GM19328 (cell line): ENCODE results near the gene AQP1.

Experiments
- ATAC-seq: cut with Tn5 transposase; IDR thresholded peaks from one replicate; pipeline ENCODE4 v1.9.1; 2021; ENCODE audit warnings: mild to moderate bottlenecking, moderate library complexity; ENCODE audit not compliant: unreplicated experiment

Gene AQP1

GRCh38 chr7:30881448-30881847 is 30.2 kb upstream of the AQP1 start:
- ATAC-seq: no peak

- ATAC-seq: no peak
Measured at GRCh38 chr7:30884881-30885280, 26.8 kb upstream of the AQP1 start.

DNA sequence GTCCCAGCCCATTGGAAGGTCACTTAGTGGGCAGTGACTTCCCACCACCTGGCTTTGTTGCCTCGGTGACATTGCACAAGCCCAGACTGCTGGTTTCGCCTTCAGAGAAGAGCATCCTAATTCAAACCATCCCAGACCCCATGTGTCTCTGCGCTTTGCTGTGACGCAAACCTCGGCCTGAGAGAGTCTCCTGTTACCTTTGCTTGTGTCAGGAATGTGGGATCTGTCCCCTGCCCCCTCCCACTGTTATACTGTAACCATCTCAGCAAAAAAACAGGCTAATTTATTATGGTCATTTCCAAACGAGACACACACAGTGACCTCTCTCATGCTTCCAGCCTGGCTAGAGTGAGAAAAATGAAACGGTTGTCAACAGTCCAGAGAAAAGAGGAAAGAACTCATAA is 25.0 kb upstream of the AQP1 start:
- ATAC-seq: no peak

DNA sequence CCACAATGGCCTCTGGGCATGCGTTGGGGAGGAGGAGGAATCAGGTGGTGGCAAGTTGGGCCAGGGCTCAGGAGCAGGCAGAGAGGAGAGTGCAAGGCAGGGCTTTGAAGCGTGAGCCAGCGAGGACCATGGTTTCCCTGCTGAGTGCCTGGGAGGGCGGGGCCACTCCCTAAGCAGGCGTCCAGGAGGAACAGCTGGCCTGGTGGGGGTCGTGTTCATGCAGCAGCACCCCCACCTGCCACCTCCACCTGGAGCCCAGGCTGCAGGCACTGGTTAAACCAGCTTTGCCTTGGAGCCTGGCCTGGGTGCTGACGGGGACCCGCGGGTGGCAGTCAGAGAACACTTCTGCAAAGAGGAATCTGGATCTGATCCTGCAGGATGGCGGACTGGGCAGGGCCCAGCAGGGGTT is 24.2 kb upstream of the AQP1 start:
- no peak for ATAC-seq

GRCh38 chr7:30888747-30889146 is 22.9 kb upstream of the AQP1 start:
- ATAC-seq: no peak

- no peak for ATAC-seq
Measured at GRCh38 chr7:30890226-30890625, 21.4 kb upstream of the AQP1 start.

GRCh38 chr7:30893357-30893756 is 18.3 kb upstream of the AQP1 start:
- ATAC-seq: no peak

GRCh38 chr7:30894009-30894408 is 17.6 kb upstream of the AQP1 start:
- ATAC-seq: no peak

DNA sequence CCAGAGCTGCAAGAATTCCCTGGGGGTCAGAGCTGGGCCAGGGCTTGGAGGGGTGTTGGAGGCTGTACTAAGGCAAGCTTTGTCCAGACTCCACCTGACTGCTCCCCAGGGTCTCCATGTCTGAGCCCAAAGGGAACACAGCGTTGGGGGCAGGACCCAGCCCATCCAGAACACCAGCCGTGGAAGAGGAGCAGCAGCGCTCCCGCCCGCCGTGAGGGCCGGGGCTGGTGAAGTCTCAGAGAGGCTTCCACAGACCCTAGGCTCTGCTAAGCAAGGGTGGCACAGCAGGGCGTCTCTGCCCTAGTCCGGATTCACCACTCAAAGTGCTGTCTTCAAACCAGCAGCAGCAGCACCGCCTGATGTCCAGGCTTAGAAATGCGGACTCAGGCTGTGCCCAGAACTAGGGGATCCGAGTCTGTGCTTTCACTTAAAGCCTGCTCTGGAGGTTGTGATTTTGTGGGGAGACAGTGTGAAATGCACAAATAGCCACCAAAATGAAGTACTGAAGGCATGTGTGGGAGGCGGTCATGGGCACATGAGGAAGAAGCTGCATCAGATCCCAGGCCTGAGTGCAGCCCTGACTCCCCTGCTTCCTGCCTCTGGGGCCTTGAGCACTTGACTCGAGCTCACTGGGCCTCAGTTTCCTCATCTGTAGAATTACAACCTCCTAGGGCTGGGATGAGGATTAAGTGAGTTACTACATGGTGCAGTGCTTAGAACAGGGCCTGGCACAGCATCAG is 16.6 kb upstream of the AQP1 start:
- no peak for ATAC-seq

DNA sequence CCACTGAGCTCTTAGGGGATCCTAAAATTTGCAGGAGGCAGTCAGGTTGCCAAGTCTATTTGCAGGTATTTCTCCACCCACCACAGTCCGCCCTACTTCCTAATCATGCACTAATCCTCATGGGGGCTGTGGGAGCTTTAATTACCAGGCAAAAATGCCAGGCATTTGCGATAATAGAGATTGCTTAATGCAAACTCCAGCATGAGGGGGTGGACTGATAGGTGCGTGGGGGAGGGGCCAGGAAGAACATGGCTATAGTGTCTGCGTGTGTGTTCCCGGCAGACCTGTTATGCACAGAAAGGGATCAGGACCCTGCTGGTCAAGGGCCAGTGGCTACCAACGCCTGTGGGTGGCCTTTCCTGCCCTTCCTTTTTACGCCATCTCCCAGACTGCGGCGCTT is 15.6 kb upstream of the AQP1 start:
- no peak for ATAC-seq

DNA sequence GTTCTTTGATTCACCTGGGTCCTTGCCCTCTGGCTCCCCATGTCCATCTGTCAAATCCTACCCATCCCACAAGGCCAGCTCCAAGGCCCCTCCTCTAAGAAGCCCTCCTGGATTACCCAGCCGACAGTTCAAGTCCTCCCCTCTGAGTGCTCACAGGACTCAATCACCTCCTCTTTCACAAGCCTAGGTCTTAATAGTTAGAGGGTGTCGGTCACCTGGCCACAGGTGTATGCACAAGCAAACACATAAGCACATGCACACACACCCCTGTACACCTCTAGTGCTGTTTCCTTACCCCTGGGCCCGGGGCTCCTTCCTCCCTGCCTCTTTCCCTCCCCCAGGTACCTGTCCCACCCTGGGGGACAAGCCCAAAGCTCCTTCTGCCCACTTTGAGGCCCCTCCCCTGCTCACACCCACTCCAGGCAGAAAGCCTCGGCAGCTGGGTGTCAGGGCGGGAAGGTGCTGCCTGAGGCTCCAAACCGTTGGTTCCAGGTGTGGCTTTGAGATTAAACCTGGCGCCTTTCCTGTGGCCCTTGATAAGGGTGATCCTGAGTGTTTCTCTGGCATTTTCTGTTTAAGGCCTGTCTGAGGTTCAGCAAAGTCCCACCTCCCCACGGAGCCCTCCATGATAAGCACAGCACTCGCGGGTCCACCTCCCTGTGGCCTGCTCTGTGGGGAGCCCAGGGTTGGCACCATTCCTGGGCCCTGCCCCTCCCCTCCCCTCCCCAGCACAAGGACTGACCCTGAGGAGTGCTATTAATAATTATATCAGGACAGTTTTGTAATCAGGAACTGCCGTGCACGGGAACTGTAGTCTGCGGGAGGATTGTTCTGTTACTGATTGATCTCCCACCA is 14.6 kb upstream of the AQP1 start:
- no peak for ATAC-seq

DNA sequence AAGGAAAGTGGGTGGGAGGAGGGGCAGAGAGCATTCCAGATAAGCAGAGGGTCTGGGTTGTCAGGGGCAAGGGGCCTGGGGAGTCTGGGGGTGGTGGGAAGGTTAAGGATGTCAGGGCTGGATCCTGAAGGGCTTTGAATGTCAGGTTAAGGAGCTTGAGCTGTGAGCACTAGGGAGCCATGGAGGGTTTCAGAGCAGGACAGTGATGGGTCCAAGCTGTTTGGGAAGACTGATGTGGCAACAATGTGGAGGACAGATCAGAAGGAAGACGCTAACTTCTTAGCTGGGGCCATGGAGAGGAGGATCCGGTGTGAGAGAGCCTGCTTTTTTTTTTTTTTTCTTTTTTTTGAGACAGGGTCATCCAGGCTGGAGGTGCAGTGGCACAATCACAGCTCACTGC is 13.9 kb upstream of the AQP1 start:
- ATAC-seq: no peak

DNA sequence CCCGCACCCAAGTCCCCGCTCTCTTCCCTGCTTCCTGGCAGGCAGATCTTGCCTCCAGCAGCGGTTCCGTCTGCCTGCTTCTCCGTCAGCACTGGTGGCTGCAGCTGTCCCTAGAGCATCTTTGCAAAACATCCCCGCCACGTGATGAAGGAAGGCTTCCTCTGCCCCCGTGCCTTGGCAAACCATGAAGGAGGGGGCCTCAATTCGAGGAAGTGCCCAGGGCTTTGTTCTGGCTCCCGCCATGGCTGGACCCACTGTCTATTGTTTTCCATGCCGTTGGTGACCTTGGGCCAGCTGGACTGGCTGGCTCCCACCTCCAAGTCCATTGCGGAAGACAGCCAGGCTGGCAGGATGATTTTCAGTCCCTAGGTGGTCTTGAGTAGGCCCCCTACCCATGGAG is 13.2 kb upstream of the AQP1 start:
- ATAC-seq: no peak

- ATAC-seq: no peak
Measured at GRCh38 chr7:30899066-30899465, 12.6 kb upstream of the AQP1 start.

DNA sequence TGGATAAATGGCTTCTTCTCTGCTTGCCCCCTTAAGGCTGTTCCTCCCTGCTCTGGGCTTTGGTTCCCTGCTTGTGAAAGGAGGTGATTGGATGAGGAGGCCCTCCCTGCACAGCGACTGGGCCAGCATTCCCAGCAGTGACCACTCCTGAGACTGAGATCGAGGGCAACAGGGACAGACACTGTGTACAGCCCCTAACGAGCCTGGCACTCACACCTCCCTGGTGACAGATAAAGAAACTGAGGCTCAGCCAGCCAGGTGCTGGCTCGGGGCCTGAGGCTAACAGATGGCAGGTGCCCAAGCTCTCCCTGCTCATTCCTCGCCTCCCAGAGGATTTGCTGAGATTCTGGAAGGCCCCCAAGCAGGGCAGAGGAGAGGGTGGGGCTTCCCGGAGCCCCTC is 12.0 kb upstream of the AQP1 start:
- ATAC-seq: no peak

DNA sequence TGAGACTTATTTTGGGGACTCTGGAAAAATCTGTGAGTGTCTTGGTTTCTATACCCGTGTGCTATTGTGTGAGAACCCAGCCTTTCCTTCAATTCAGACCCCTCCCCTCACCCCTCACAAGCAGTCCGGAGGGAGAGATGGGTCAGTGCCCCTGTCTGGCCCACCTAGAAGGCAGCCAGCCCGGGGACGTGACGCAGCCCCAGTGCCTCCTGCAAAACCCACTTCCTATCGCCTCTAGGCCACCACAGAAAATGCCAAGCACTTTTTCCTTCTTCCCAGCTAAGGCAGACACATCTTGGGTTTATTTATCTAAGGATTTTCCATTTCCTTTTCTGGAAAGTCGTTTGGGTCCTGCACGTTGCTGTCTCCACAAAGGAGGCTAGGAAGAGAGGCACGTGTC is 11.6 kb upstream of the AQP1 start:
- ATAC-seq: no peak

- no peak for ATAC-seq
Measured at GRCh38 chr7:30900803-30901362, 10.8 kb upstream of the AQP1 start.

- ATAC-seq: no peak
Measured at GRCh38 chr7:30901856-30902255, 9.8 kb upstream of the AQP1 start.

DNA sequence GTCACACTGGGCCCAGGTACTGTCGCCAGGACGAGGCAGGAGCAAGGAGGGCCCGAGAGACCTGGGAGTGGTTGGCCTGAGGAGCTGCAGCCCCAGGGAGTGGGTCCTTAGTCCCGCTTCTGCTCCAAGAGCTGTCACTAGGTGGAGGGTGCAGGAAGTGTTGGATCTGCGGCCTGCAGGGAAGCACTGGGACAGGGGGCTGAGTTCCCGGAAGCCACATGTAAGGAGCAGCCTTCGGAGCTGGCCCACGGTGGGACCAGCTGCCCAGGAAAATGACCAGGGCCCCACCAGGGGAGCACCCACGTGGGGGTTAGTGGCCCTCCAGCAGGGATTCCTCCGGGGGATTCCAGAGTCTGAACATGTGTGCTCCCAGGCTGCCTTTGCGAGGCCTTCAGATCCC is 9.2 kb upstream of the AQP1 start:
- no peak for ATAC-seq

GRCh38 chr7:30903146-30903545 is 8.5 kb upstream of the AQP1 start:
- no peak for ATAC-seq

GRCh38 chr7:30904561-30904960 is 7.1 kb upstream of the AQP1 start:
- ATAC-seq: no peak
